ENCODE results near the gene TOMM22. TPM values are rescaled to one million over a fixed set of nuclear protein-coding genes. Genes with fewer than 3 reads are reported as not detected.

Gene TOMM22
- total and polyA plus RNA-seq, 7 donors = 39.5 to 125 (median 69.1) TPM

GRCh38 chr22:38727530-38728451 is 46.0 kb downstream of the TOMM22 start:
- Histone ChIP-seq H3K4me1 (peaks cover 12% of the 10 kb centered on the region), H3K27ac (no peak overlapping the region), H3K27me3 (ENCODE audit: insufficient read depth in 3 of 3, low read length in 2 of 3) (no peaks in the 10 kb centered on the region), H3K4me3 (no peak overlapping the region), H3K9me3 (no peaks in the 10 kb centered on the region), H3K36me3 (ENCODE audit: insufficient read depth in 1 of 2, low read depth in 1 of 2) (peaks cover 11 to 90% of the 10 kb centered on the region in 2 donors)
- intact Hi-C loops (cut with DNase I) = no loop called here
- ATAC-seq (no peak), DNase-seq (peak in 1 of 2 donors; percentile 34)
- no peak for TF ChIP-seq CTCF (IDR thresholded peaks at IDR 0.05)
- 87 to 94% (median 90%) methylated on average over 15 of the region's 15 CpGs for WGBS, 3 donors

GRCh38 chr22:38728871-38729796 is 47.4 kb downstream of the TOMM22 start:
- H3K36me3 ChIP-seq (ENCODE audit: insufficient read depth in 1 of 2, low read depth in 1 of 2) = peaks cover 7 to 76% of the 10 kb centered on the region in 2 donors
- DNase-seq = peak in 1 of 2 donors; percentile 40
- H3K27ac ChIP-seq = no peak overlapping the region
- no peak overlapping the region for H3K4me3 ChIP-seq
- no peaks in the 10 kb centered on the region for H3K9me3 ChIP-seq
- no peaks in the 10 kb centered on the region for H3K27me3 ChIP-seq (ENCODE audit: insufficient read depth in 3 of 3, low read length in 2 of 3)
- intact Hi-C loops (cut with DNase I) = no loop called here
- WGBS, 3 donors = 86 to 89% (median 89%) methylated on average over 18 of the region's 18 CpGs
- H3K4me1 ChIP-seq = peaks cover 25% of the 10 kb centered on the region
- no peak for TF ChIP-seq CTCF (IDR thresholded peaks at IDR 0.05)
- ATAC-seq = no peak

- no peak overlapping the region for H3K27ac ChIP-seq
- H3K27me3 ChIP-seq (ENCODE audit: insufficient read depth in 3 of 3, low read length in 2 of 3) = no peaks in the 10 kb centered on the region
- DNase-seq = peak in 1 of 2 donors; percentile 28
- TF ChIP-seq CTCF (IDR thresholded peaks at IDR 0.05) = no peak
- H3K9me3 ChIP-seq = no peaks in the 10 kb centered on the region
- H3K4me3 ChIP-seq = no peak overlapping the region
- ATAC-seq = no peak
- 80 to 88% (median 84%) methylated on average over 6 of the region's 6 CpGs for WGBS, 3 donors
- peaks cover 33% of the 10 kb centered on the region for H3K4me1 ChIP-seq
- intact Hi-C loops (cut with DNase I) = no loop called here
- peaks cover 6 to 76% of the 10 kb centered on the region in 2 donors for H3K36me3 ChIP-seq (ENCODE audit: insufficient read depth in 1 of 2, low read depth in 1 of 2)
Measured at GRCh38 chr22:38729946-38730345, 48.2 kb downstream of the TOMM22 start.

- Histone ChIP-seq H3K36me3 (ENCODE audit: insufficient read depth in 1 of 2, low read depth in 1 of 2) (peaks cover 6 to 76% of the 10 kb centered on the region in 2 donors), H3K4me3 (no peak overlapping the region), H3K9me3 (no peaks in the 10 kb centered on the region), H3K4me1 (peaks cover 38% of the 10 kb centered on the region), H3K27ac (no peak overlapping the region), H3K27me3 (ENCODE audit: insufficient read depth in 3 of 3, low read length in 2 of 3) (no peaks in the 10 kb centered on the region)
- WGBS, 3 donors = 93 to 97% (median 94%) methylated on average over 13 of the region's 13 CpGs
- TF ChIP-seq CTCF (IDR thresholded peaks at IDR 0.05) = no peak
- peak in 1 of 2 donors; percentile 44 for DNase-seq
- intact Hi-C loops (cut with DNase I) = no loop called here
- no peak for ATAC-seq
Measured at GRCh38 chr22:38730411-38730871, 48.7 kb downstream of the TOMM22 start.

Data from psoas muscle (tissue), 8 donors.